ENCODE data around the gene SNTA1.
"Not testable (repeated sequence)": the region's sequence is repeated elsewhere in the genome, so short reads cannot be mapped to it uniquely, and the experiment has no call there.

SNTA1 gene

GRCh38 chr20:33456916-33457642 lies 13.5 kb upstream of the SNTA1 start:
- not testable (repeated sequence) for H3K18ac ChIP-seq (ENCODE audit: low read length); H3K4ac ChIP-seq (ENCODE audit: low read length); H3K4me2 ChIP-seq (ENCODE audit: insufficient read depth, low read length, poor library complexity, severe bottlenecking); H4K8ac ChIP-seq (ENCODE audit: low read depth, low read length); H3K27ac ChIP-seq (replicated peaks; ENCODE audit: low read length); H2AK5ac ChIP-seq (ENCODE audit: low read depth, low read length); H3K27me3 ChIP-seq (ENCODE audit: control insufficient read depth in 3 of 3, insufficient read depth in 3 of 3, low read depth in 1 of 3, low read length in 3 of 3); H3K36me3 ChIP-seq (replicated peaks in 1 of 2; ENCODE audit: control insufficient read depth in 2 of 2, insufficient read depth in 2 of 2, low read length in 2 of 2); H2BK12ac ChIP-seq (ENCODE audit: low read length); H3K79me1 ChIP-seq (ENCODE audit: low read depth, low read length); H4K91ac ChIP-seq (ENCODE audit: low read depth, low read length, poor library complexity); H2AFZ ChIP-seq (ENCODE audit: low read length); H2BK5ac ChIP-seq (ENCODE audit: low read length); H2BK120ac ChIP-seq (ENCODE audit: low read depth, low read length); H3K14ac ChIP-seq (ENCODE audit: low read length); H3K23ac ChIP-seq (ENCODE audit: low read depth, low read length, poor library complexity); H3K9me3 ChIP-seq (replicated peaks in 1 of 2; ENCODE audit: control insufficient read depth in 2 of 2, insufficient read depth in 1 of 2, low read depth in 1 of 2, low read length in 2 of 2); H2BK15ac ChIP-seq (ENCODE audit: low read length); H3K4me3 ChIP-seq (ENCODE audit: low read length in 2 of 2); H3K4me1 ChIP-seq (ENCODE audit: control insufficient read depth in 2 of 2, insufficient read depth in 1 of 2, low read depth in 1 of 2, low read length in 2 of 2); H3K9ac ChIP-seq (ENCODE audit: low read depth, low read length, poor library complexity)
- DNase-seq (ENCODE audit: low spot score), result peak; percentile 81
- no CpG with 5 or more reads among the region's 6 CpGs for WGBS, 2 donors (ENCODE audit: extremely low coverage in 2 of 2, insufficient read length in 2 of 2, insufficient replicate concordance in 1 of 2)

- Histone ChIP-seq H3K4ac (ENCODE audit: low read length) (no peak overlapping the region), H3K18ac (ENCODE audit: low read length) (no peak overlapping the region), H3K23ac (ENCODE audit: low read depth, low read length, poor library complexity) (no peak overlapping the region), H3K4me3 (ENCODE audit: low read length in 2 of 2) (no peak overlapping the region), H2AK5ac (ENCODE audit: low read depth, low read length) (no peak overlapping the region), H3K9ac (ENCODE audit: low read depth, low read length, poor library complexity) (no peak overlapping the region), H3K27ac (replicated peaks; ENCODE audit: low read length) (no peak overlapping the region), H3K4me1 (ENCODE audit: control insufficient read depth in 2 of 2, insufficient read depth in 1 of 2, low read depth in 1 of 2, low read length in 2 of 2) (peaks cover 0 to 2% of the 10 kb centered on the region in 2 donors), H3K79me1 (ENCODE audit: low read depth, low read length) (no peaks in the 10 kb centered on the region), H3K36me3 (replicated peaks in 1 of 2; ENCODE audit: control insufficient read depth in 2 of 2, insufficient read depth in 2 of 2, low read length in 2 of 2) (no peaks in the 10 kb centered on the region), H3K27me3 (ENCODE audit: control insufficient read depth in 3 of 3, insufficient read depth in 3 of 3, low read depth in 1 of 3, low read length in 3 of 3) (no peaks in the 10 kb centered on the region), H2AFZ (ENCODE audit: low read length) (no peak overlapping the region), H3K4me2 (ENCODE audit: insufficient read depth, low read length, poor library complexity, severe bottlenecking) (no peak overlapping the region), H3K9me3 (replicated peaks in 1 of 2; ENCODE audit: control insufficient read depth in 2 of 2, insufficient read depth in 1 of 2, low read depth in 1 of 2, low read length in 2 of 2) (no peaks in the 10 kb centered on the region), H2BK120ac (ENCODE audit: low read depth, low read length) (no peak overlapping the region), H2BK12ac (ENCODE audit: low read length) (no peak overlapping the region), H4K8ac (ENCODE audit: low read depth, low read length) (no peak overlapping the region), H3K14ac (ENCODE audit: low read length) (no peak overlapping the region), H4K91ac (ENCODE audit: low read depth, low read length, poor library complexity) (no peak overlapping the region), H2BK15ac (ENCODE audit: low read length) (no peak overlapping the region), H2BK5ac (ENCODE audit: low read length) (no peak overlapping the region)
- no peak for DNase-seq (ENCODE audit: low spot score)
- WGBS, 2 donors (ENCODE audit: extremely low coverage in 2 of 2, insufficient read length in 2 of 2, insufficient replicate concordance in 1 of 2), result no CpG with 5 or more reads among the region's 4 CpGs
Observed at GRCh38 chr20:33450867-33451266, 7.3 kb upstream of the SNTA1 start.

GRCh38 chr20:33445881-33446625 lies 2.5 kb upstream of the SNTA1 start:
- Histone ChIP-seq H3K4me2 (ENCODE audit: insufficient read depth, low read length, poor library complexity, severe bottlenecking) (no peak overlapping the region), H3K27me3 (ENCODE audit: control insufficient read depth in 3 of 3, insufficient read depth in 3 of 3, low read depth in 1 of 3, low read length in 3 of 3) (peaks cover 5 to 15% (median 14%) of the 10 kb centered on the region in 3 experiments), H3K27ac (replicated peaks; ENCODE audit: low read length) (no peak overlapping the region), H3K18ac (ENCODE audit: low read length) (no peak overlapping the region), H3K14ac (ENCODE audit: low read length) (no peak overlapping the region), H3K9ac (ENCODE audit: low read depth, low read length, poor library complexity) (no peak overlapping the region), H3K36me3 (replicated peaks in 1 of 2; ENCODE audit: control insufficient read depth in 2 of 2, insufficient read depth in 2 of 2, low read length in 2 of 2) (no peaks in the 10 kb centered on the region), H3K4ac (ENCODE audit: low read length) (no peak overlapping the region), H2BK120ac (ENCODE audit: low read depth, low read length) (no peak overlapping the region), H3K79me1 (ENCODE audit: low read depth, low read length) (peaks cover 3% of the 10 kb centered on the region), H3K4me3 (ENCODE audit: low read length in 2 of 2) (no peak overlapping the region), H2BK15ac (ENCODE audit: low read length) (no peak overlapping the region), H3K4me1 (ENCODE audit: control insufficient read depth in 2 of 2, insufficient read depth in 1 of 2, low read depth in 1 of 2, low read length in 2 of 2) (peaks cover 5 to 12% of the 10 kb centered on the region in 2 donors), H3K9me3 (replicated peaks in 1 of 2; ENCODE audit: control insufficient read depth in 2 of 2, insufficient read depth in 1 of 2, low read depth in 1 of 2, low read length in 2 of 2) (no peaks in the 10 kb centered on the region), H3K23ac (ENCODE audit: low read depth, low read length, poor library complexity) (no peak overlapping the region), H2AK5ac (ENCODE audit: low read depth, low read length) (no peak overlapping the region), H2AFZ (ENCODE audit: low read length) (peak overlapping the region; percentile 9), H2BK12ac (ENCODE audit: low read length) (no peak overlapping the region), H4K91ac (ENCODE audit: low read depth, low read length, poor library complexity) (no peak overlapping the region), H2BK5ac (ENCODE audit: low read length) (no peak overlapping the region), H4K8ac (ENCODE audit: low read depth, low read length) (no peak overlapping the region)
- no peak for DNase-seq (ENCODE audit: low spot score)
- no CpG with 5 or more reads among the region's 4 CpGs for WGBS, 2 donors (ENCODE audit: extremely low coverage in 2 of 2, insufficient read length in 2 of 2, insufficient replicate concordance in 1 of 2)

GRCh38 chr20:33444797-33445560 lies 1.4 kb upstream of the SNTA1 start:
- Histone ChIP-seq H3K4me1 (ENCODE audit: control insufficient read depth in 2 of 2, insufficient read depth in 1 of 2, low read depth in 1 of 2, low read length in 2 of 2) (peaks cover 5 to 12% of the 10 kb centered on the region in 2 donors), H2BK15ac (ENCODE audit: low read length) (no peak overlapping the region), H3K4ac (ENCODE audit: low read length) (no peak overlapping the region), H2AK5ac (ENCODE audit: low read depth, low read length) (no peak overlapping the region), H2BK12ac (ENCODE audit: low read length) (no peak overlapping the region), H3K4me2 (ENCODE audit: insufficient read depth, low read length, poor library complexity, severe bottlenecking) (peak overlapping the region; percentile 43), H3K4me3 (ENCODE audit: low read length in 2 of 2) (peak overlapping the region in 1 of 2 donors; percentile 59), H3K36me3 (replicated peaks in 1 of 2; ENCODE audit: control insufficient read depth in 2 of 2, insufficient read depth in 2 of 2, low read length in 2 of 2) (no peaks in the 10 kb centered on the region), H3K27ac (replicated peaks; ENCODE audit: low read length) (no peak overlapping the region), H3K27me3 (ENCODE audit: control insufficient read depth in 3 of 3, insufficient read depth in 3 of 3, low read depth in 1 of 3, low read length in 3 of 3) (peaks cover 5 to 15% (median 14%) of the 10 kb centered on the region in 3 experiments), H3K23ac (ENCODE audit: low read depth, low read length, poor library complexity) (no peak overlapping the region), H3K9me3 (replicated peaks in 1 of 2; ENCODE audit: control insufficient read depth in 2 of 2, insufficient read depth in 1 of 2, low read depth in 1 of 2, low read length in 2 of 2) (no peaks in the 10 kb centered on the region), H2BK120ac (ENCODE audit: low read depth, low read length) (no peak overlapping the region), H4K8ac (ENCODE audit: low read depth, low read length) (no peak overlapping the region), H3K18ac (ENCODE audit: low read length) (no peak overlapping the region), H4K91ac (ENCODE audit: low read depth, low read length, poor library complexity) (no peak overlapping the region), H3K14ac (ENCODE audit: low read length) (no peak overlapping the region), H3K9ac (ENCODE audit: low read depth, low read length, poor library complexity) (peak overlapping the region; percentile 34), H2AFZ (ENCODE audit: low read length) (peak overlapping the region; percentile 95), H3K79me1 (ENCODE audit: low read depth, low read length) (peaks cover 3% of the 10 kb centered on the region), H2BK5ac (ENCODE audit: low read length) (no peak overlapping the region)
- WGBS, 2 donors (ENCODE audit: extremely low coverage in 2 of 2, insufficient read length in 2 of 2, insufficient replicate concordance in 1 of 2), result no CpG with 5 or more reads among the region's 4 CpGs
- no peak for DNase-seq (ENCODE audit: low spot score)
